BJ (cell line): Measurements from ENCODE around the gene PSMB3. TPM values are rescaled to one million over a fixed set of nuclear protein-coding genes. Genes with fewer than 3 reads are reported as not detected.

Experiments
- CTCF ChIA-PET: fragments of 350-600 bp; formaldehyde crosslinking; extraction: SDS; loops from one replicate; lab custom pipeline; 2021; ENCODE audit warnings: antibody characterized with exemption, inconsistent platforms; lab: Yijun Ruan, JAX
- POLR2A ChIA-PET: fragments of 300-600 bp; sonication (Branson Sonifier 250); formaldehyde crosslinking; extraction: SDS; loops from one replicate; lab custom pipeline; 2021; ENCODE audit warnings: antibody characterized with exemption; lab: Charles Lee
- DNase-seq: peaks from one replicate; pipeline ENCODE4 v3.0.0-alpha.2; 2011; ENCODE audit warnings: low read depth
- H3K27me3 ChIP-seq: 2 replicates; pipeline ENCODE4 v1.6.0; 2011; ENCODE audit warnings: low read length; ENCODE audit not compliant: control insufficient read depth, insufficient read depth
- H3K36me3 ChIP-seq: 2 replicates; pipeline ENCODE4 v1.5.1; 2011; ENCODE audit warnings: low read length; ENCODE audit not compliant: control insufficient read depth, insufficient read depth
- H3K4me3 ChIP-seq: 2 replicates; pipeline ENCODE4 v1.5.1; 2011; ENCODE audit warnings: low read depth, mild to moderate bottlenecking, control low read depth, low read length
- polyA plus RNA-seq: library from polyadenylated mRNA; depleted of rRNA; stranded (reverse); fragments of >200 nt; gene quantifications from 2 replicates; pipeline ENCODE4 v1.2.3, GENCODE V29; 2011
- TF ChIP-seq, protein P1 (sequence below): IDR thresholded peaks from 2 replicates; pipeline ENCODE4 v1.5.1; 2011; ENCODE audit warnings: low read depth, mild to moderate bottlenecking, control low read depth, inconsistent platforms, low read length, moderate library complexity; ENCODE audit not compliant: insufficient read depth

The PSMB3 gene
- polyA plus RNA-seq, 1 experiment: 337 TPM

DNA sequence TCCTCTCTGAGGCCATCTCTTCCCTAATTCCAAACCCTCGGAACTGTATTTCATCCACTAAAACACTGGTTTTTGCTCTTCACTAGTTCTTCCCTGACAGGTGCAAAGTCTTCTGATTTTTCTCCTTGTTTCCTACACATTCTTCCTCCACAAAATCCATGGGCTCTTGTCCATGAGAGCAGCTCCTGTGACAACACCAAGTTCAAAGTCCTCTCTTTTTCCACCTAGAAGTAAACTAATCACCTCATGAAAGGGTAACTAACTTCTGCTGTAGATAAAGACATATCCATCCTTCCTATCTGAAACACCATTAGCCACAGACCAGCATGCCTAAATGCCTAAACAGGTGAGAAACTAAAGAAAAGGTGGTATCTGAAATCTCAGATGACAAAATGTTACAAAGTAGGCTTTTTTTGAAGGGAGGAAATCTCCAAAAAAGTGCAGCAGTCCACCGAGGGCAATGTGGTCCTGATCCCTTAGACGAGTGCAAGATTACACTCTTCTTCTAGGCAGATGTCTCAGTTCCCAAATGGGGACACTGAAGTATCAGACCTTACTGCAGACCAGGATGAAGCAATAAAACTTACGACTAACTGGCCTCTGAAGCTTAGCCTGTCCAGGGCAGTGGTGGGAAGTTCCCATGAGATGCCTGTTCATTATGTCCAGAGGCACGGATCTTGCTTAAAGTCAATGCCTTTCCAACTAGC is 44.1 kb downstream of the PSMB3 start:
- TF ChIP-seq, protein P1, sequence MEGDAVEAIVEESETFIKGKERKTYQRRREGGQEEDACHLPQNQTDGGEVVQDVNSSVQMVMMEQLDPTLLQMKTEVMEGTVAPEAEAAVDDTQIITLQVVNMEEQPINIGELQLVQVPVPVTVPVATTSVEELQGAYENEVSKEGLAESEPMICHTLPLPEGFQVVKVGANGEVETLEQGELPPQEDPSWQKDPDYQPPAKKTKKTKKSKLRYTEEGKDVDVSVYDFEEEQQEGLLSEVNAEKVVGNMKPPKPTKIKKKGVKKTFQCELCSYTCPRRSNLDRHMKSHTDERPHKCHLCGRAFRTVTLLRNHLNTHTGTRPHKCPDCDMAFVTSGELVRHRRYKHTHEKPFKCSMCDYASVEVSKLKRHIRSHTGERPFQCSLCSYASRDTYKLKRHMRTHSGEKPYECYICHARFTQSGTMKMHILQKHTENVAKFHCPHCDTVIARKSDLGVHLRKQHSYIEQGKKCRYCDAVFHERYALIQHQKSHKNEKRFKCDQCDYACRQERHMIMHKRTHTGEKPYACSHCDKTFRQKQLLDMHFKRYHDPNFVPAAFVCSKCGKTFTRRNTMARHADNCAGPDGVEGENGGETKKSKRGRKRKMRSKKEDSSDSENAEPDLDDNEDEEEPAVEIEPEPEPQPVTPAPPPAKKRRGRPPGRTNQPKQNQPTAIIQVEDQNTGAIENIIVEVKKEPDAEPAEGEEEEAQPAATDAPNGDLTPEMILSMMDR: no peak
- peaks cover 5% of the 10 kb centered on the region for H3K36me3 ChIP-seq
- POLR2A ChIA-PET: no interaction called here
- no peak for DNase-seq
- CTCF ChIA-PET: interaction anchor here (1.0 to 1.8 kb wide), 3 partner anchors 8 to 61 kb away, joined by 3 to 4 read pairs (median 3); no protein-coding TSS in a partner anchor
- H3K27me3 ChIP-seq: no peaks in the 10 kb centered on the region
- H3K4me3 ChIP-seq: no peak overlapping the region

DNA sequence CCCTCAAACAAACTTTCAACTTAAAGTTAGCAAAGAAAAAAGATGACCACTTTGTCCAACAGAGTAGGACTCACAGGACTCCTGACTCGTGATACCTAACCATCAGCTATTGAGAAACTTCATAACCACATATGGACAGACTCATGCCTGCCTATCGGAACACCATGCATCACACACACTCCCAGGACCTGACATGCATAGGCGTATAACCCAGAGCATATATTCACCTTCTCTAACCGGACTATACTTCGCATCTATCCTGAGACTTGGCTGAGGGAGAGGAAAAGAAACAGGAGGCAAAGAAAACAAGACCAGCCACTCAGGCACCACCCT is 44.6 kb downstream of the PSMB3 start:
- H3K36me3 ChIP-seq: peaks cover 6% of the 10 kb centered on the region
- H3K27me3 ChIP-seq: no peaks in the 10 kb centered on the region
- CTCF ChIA-PET: interaction anchor here (1.0 to 1.8 kb wide), 3 partner anchors 8 to 61 kb away, joined by 3 to 4 read pairs (median 3); no protein-coding TSS in a partner anchor
- no peak for DNase-seq
- POLR2A ChIA-PET: no interaction called here
- H3K4me3 ChIP-seq: no peak overlapping the region
- TF ChIP-seq, protein P1: no peak

DNA sequence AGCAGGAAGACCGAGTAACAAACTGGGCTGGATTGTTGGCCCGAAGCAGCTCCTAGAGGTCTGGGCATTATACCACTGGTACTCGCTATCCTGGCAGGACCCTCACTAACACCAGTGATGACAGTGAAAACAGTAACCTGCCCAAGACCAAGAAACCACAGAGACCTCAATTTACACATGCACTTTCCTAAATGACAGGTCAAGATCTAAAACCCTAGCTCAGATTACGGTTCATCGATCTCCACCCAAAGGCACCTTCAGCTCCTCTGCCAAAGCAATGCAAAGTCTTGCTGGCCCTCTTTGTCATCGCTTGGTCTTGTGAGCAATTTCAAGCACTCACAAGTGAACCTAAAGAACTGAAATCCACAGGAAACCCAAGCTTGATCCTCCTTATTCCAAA is 45.3 kb downstream of the PSMB3 start:
- H3K4me3 ChIP-seq: peak overlapping the region; percentile 87
- no peaks in the 10 kb centered on the region for H3K27me3 ChIP-seq
- ChIA-PET CTCF (interaction anchor here (1.0 to 1.8 kb wide), 2 partner anchors 9 to 62 kb away, joined by 3 to 4 read pairs; no protein-coding TSS in a partner anchor), POLR2A (no interaction called here)
- peaks cover 11% of the 10 kb centered on the region for H3K36me3 ChIP-seq
- DNase-seq: no peak
- TF ChIP-seq, protein P1: no peak

DNA sequence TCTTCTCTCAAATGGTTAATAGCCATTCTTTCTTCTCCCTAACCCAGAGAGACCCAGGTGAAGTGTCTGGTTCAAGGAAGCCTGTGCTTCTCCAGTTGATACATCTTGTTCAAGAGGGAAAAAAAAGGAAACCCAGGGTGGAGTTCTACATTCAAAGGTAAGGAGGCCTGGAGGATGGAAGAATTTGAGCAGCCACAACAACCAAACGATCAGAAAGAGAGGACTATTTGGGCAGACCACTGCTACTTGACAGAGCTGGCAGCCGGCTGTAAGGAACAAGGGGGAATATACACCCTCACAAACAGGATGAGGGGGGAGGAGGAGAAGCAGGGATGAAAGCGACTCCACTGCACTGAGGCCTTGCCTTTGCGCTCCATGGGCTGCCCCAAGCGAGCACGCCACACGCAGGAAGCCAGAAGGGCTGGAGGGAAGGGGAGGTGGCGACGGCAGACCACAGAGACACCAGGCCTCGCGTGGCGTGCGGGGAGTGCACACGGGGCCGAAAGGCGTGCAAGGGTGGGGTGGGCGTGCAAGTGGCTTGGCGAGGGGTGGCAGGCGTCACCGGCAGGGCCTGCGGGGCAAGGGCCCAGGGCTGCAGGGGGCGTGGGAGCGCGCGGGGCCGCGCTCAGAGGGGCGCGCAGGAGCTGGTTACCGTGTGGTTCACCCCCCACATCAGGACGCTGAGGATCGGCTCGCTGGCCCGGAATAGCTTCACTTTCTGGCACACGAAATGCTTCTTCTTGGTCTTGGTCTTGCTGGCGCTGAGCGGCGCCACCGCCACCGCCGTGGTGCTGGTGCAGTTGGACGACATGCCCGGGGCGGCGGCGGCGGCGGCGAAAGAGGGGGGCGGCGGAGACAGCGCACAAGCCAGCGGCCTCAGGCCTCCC is 46.3 kb downstream of the PSMB3 start:
- ChIA-PET CTCF (interaction anchor here (0.6 to 1.8 kb wide), 2 partner anchors 14 to 63 kb away, joined by 3 to 4 read pairs; no protein-coding TSS in a partner anchor), POLR2A (no interaction called here)
- TF ChIP-seq, protein P1: no peak
- Histone ChIP-seq H3K4me3 (peak overlapping the region; percentile 87), H3K36me3 (peaks cover 12% of the 10 kb centered on the region), H3K27me3 (no peaks in the 10 kb centered on the region)
- no peak for DNase-seq
